ENCODE measurements around the gene CIROP.

The CIROP gene

GRCh38 chr14:23120541-23121251 is 15.9 kb upstream of the CIROP start:
- Histone ChIP-seq H3K36me3 (ENCODE audit: control insufficient read depth, insufficient read depth, low read length) (no peaks in the 10 kb centered on the region), H3K9ac (ENCODE audit: low read length) (no peak overlapping the region), H3K27ac (ENCODE audit: low read depth, low read length) (no peak overlapping the region), H3K4me3 (ENCODE audit: low read depth, low read length) (no peak overlapping the region), H3K4me1 (ENCODE audit: control insufficient read depth, insufficient read depth, low read length) (peaks cover 33% of the 10 kb centered on the region), H3K9me3 (ENCODE audit: control insufficient read depth, insufficient read depth, low read depth, low read length) (no peaks in the 10 kb centered on the region), H3K27me3 (ENCODE audit: control insufficient read depth, insufficient read depth, low read length) (no peaks in the 10 kb centered on the region)

GRCh38 chr14:23119363-23120327 is 14.9 kb upstream of the CIROP start:
- H3K9ac ChIP-seq (ENCODE audit: low read length) = no peak overlapping the region
- H3K4me3 ChIP-seq (ENCODE audit: low read depth, low read length) = no peak overlapping the region
- H3K4me1 ChIP-seq (ENCODE audit: control insufficient read depth, insufficient read depth, low read length) = peaks cover 36% of the 10 kb centered on the region
- no peaks in the 10 kb centered on the region for H3K27me3 ChIP-seq (ENCODE audit: control insufficient read depth, insufficient read depth, low read length)
- H3K27ac ChIP-seq (ENCODE audit: low read depth, low read length) = no peak overlapping the region
- H3K9me3 ChIP-seq (ENCODE audit: control insufficient read depth, insufficient read depth, low read depth, low read length) = no peaks in the 10 kb centered on the region
- H3K36me3 ChIP-seq (ENCODE audit: control insufficient read depth, insufficient read depth, low read length) = no peaks in the 10 kb centered on the region

GRCh38 chr14:23118506-23119362 is 13.9 kb upstream of the CIROP start, which contains the start of gene CEBPE:
Gene CEBPE, minus strand, starts transcription at chr14:23119255. Its CDS starts 164 bp downstream, at chr14:23119091.
- Histone ChIP-seq H3K4me1 (ENCODE audit: control insufficient read depth, insufficient read depth, low read length) (peaks cover 45% of the 10 kb centered on the region), H3K27me3 (ENCODE audit: control insufficient read depth, insufficient read depth, low read length) (peaks cover 7% of the 10 kb centered on the region; the same call in 1 of the 2 replicates), H3K9me3 (ENCODE audit: control insufficient read depth, insufficient read depth, low read depth, low read length) (no peaks in the 10 kb centered on the region), H3K36me3 (ENCODE audit: control insufficient read depth, insufficient read depth, low read length) (no peaks in the 10 kb centered on the region), H3K9ac (ENCODE audit: low read length) (no peak within 1 kb of the TSS), H3K27ac (ENCODE audit: low read depth, low read length) (no peak within 1 kb of the TSS), H3K4me3 (ENCODE audit: low read depth, low read length) (no peak within 1 kb of the TSS)

GRCh38 chr14:23117371-23118020 is 12.7 kb upstream of the CIROP start:
- no peak overlapping the region for H3K27ac ChIP-seq (ENCODE audit: low read depth, low read length)
- H3K27me3 ChIP-seq (ENCODE audit: control insufficient read depth, insufficient read depth, low read length) = peaks cover 7% of the 10 kb centered on the region; the same call in 1 of the 2 replicates
- H3K4me3 ChIP-seq (ENCODE audit: low read depth, low read length) = no peak overlapping the region
- H3K9me3 ChIP-seq (ENCODE audit: control insufficient read depth, insufficient read depth, low read depth, low read length) = no peaks in the 10 kb centered on the region
- peaks cover 56% of the 10 kb centered on the region for H3K4me1 ChIP-seq (ENCODE audit: control insufficient read depth, insufficient read depth, low read length)
- no peak overlapping the region for H3K9ac ChIP-seq (ENCODE audit: low read length)
- H3K36me3 ChIP-seq (ENCODE audit: control insufficient read depth, insufficient read depth, low read length) = no peaks in the 10 kb centered on the region

- Histone ChIP-seq H3K27me3 (ENCODE audit: control insufficient read depth, insufficient read depth, low read length) (peaks cover 19% of the 10 kb centered on the region), H3K4me3 (ENCODE audit: low read depth, low read length) (no peak overlapping the region), H3K9me3 (ENCODE audit: control insufficient read depth, insufficient read depth, low read depth, low read length) (no peaks in the 10 kb centered on the region), H3K27ac (ENCODE audit: low read depth, low read length) (no peak overlapping the region), H3K9ac (ENCODE audit: low read length) (no peak overlapping the region), H3K36me3 (ENCODE audit: control insufficient read depth, insufficient read depth, low read length) (no peaks in the 10 kb centered on the region), H3K4me1 (ENCODE audit: control insufficient read depth, insufficient read depth, low read length) (peaks cover 47% of the 10 kb centered on the region)
Measured at GRCh38 chr14:23115918-23116317, 11.1 kb upstream of the CIROP start.

- H3K9ac ChIP-seq (ENCODE audit: low read length) = no peak overlapping the region
- no peak overlapping the region for H3K27ac ChIP-seq (ENCODE audit: low read depth, low read length)
- H3K36me3 ChIP-seq (ENCODE audit: control insufficient read depth, insufficient read depth, low read length) = no peaks in the 10 kb centered on the region
- H3K4me3 ChIP-seq (ENCODE audit: low read depth, low read length) = no peak overlapping the region
- H3K9me3 ChIP-seq (ENCODE audit: control insufficient read depth, insufficient read depth, low read depth, low read length) = no peaks in the 10 kb centered on the region
- H3K27me3 ChIP-seq (ENCODE audit: control insufficient read depth, insufficient read depth, low read length) = peaks cover 26% of the 10 kb centered on the region
- peaks cover 44% of the 10 kb centered on the region for H3K4me1 ChIP-seq (ENCODE audit: control insufficient read depth, insufficient read depth, low read length)
Measured at GRCh38 chr14:23115039-23115731, 10.4 kb upstream of the CIROP start.

- Histone ChIP-seq H3K4me3 (ENCODE audit: low read depth, low read length) (no peak overlapping the region), H3K27ac (ENCODE audit: low read depth, low read length) (no peak overlapping the region), H3K4me1 (ENCODE audit: control insufficient read depth, insufficient read depth, low read length) (peaks cover 39% of the 10 kb centered on the region), H3K36me3 (ENCODE audit: control insufficient read depth, insufficient read depth, low read length) (no peaks in the 10 kb centered on the region), H3K9ac (ENCODE audit: low read length) (no peak overlapping the region), H3K9me3 (ENCODE audit: control insufficient read depth, insufficient read depth, low read depth, low read length) (no peaks in the 10 kb centered on the region), H3K27me3 (ENCODE audit: control insufficient read depth, insufficient read depth, low read length) (peaks cover 26% of the 10 kb centered on the region)
Measured at GRCh38 chr14:23114669-23115038, 9.9 kb upstream of the CIROP start.

- H3K27ac ChIP-seq (ENCODE audit: low read depth, low read length) = no peak overlapping the region
Measured at GRCh38 chr14:23114120-23114458, 9.3 kb upstream of the CIROP start.

GRCh38 chr14:23113431-23114119 is 8.8 kb upstream of the CIROP start:
- Histone ChIP-seq H3K4me3 (ENCODE audit: low read depth, low read length) (no peak overlapping the region), H3K27ac (ENCODE audit: low read depth, low read length) (no peak overlapping the region), H3K4me1 (ENCODE audit: control insufficient read depth, insufficient read depth, low read length) (peaks cover 31% of the 10 kb centered on the region), H3K27me3 (ENCODE audit: control insufficient read depth, insufficient read depth, low read length) (peaks cover 26% of the 10 kb centered on the region), H3K36me3 (ENCODE audit: control insufficient read depth, insufficient read depth, low read length) (no peaks in the 10 kb centered on the region), H3K9me3 (ENCODE audit: control insufficient read depth, insufficient read depth, low read depth, low read length) (0 out of 2 replicates have a peak, but pooled peaks cover under 1% of the 10 kb centered on the region), H3K9ac (ENCODE audit: low read length) (no peak overlapping the region)

More at GRCh38 chr14:23114120-23114458, 9.3 kb upstream of the CIROP start:
- Histone ChIP-seq H3K9me3 (ENCODE audit: control insufficient read depth, insufficient read depth, low read depth, low read length) (no peaks in the 10 kb centered on the region), H3K36me3 (ENCODE audit: control insufficient read depth, insufficient read depth, low read length) (no peaks in the 10 kb centered on the region), H3K27me3 (ENCODE audit: control insufficient read depth, insufficient read depth, low read length) (peaks cover 26% of the 10 kb centered on the region), H3K4me3 (ENCODE audit: low read depth, low read length) (no peak overlapping the region), H3K9ac (ENCODE audit: low read length) (no peak overlapping the region), H3K4me1 (ENCODE audit: control insufficient read depth, insufficient read depth, low read length) (peaks cover 33% of the 10 kb centered on the region)
